MCF 10A (cell line): ENCODE results near the gene NHERF2. TPM values are rescaled to one million over a fixed set of nuclear protein-coding genes. Genes with fewer than 3 reads are reported as not detected.
A peak's percentile ranks its signal among the peaks of the same experiment; 100 is the strongest.

ENCODE experiments used
- BruUV-seq: library from RNA; stranded (reverse); fragments of 400-500 nt; replicated peaks from 2 replicates; lab custom pipeline; 2021; lab: Mats Ljungman, UMichigan
- CTCF ChIA-PET: fragments of 300-600 bp; sonication (Branson Sonifier 250); formaldehyde crosslinking; extraction: SDS; loops from one replicate; lab custom pipeline; 2021; ENCODE audit warnings: antibody characterized with exemption, inconsistent platforms; lab: Yijun Ruan, JAX
- POLR2A ChIA-PET: fragments of 300-600, 350-650 bp; sonication (Branson Sonifier 250); formaldehyde crosslinking; extraction: SDS; loops from one replicate; lab custom pipeline; 2020; ENCODE audit warnings: antibody characterized with exemption, inconsistent platforms; lab: Yijun Ruan, JAX
- DNase-seq: peaks from one replicate; pipeline ENCODE4 v3.0.0-alpha.2; 2018; ENCODE audit not compliant: unreplicated experiment
- H3K27ac Mint-ChIP-seq: one replicate; pipeline ENCODE4 v1.8.0; 2022; ENCODE audit warnings: mild to moderate bottlenecking, low read depth, mixed read lengths; ENCODE audit not compliant: unreplicated experiment
- H3K27me3 Mint-ChIP-seq: one replicate; pipeline ENCODE4 v1.8.0; 2022; ENCODE audit warnings: mixed read lengths; ENCODE audit not compliant: insufficient read depth, unreplicated experiment
- H3K36me3 Mint-ChIP-seq: one replicate; pipeline ENCODE4 v1.8.0; 2022; ENCODE audit warnings: mild to moderate bottlenecking, moderate library complexity, mixed read lengths; ENCODE audit not compliant: insufficient read depth, unreplicated experiment
- H3K4me1 Mint-ChIP-seq: one replicate; pipeline ENCODE4 v1.8.0; 2022; ENCODE audit warnings: mixed read lengths; ENCODE audit not compliant: insufficient read depth, unreplicated experiment
- H3K4me3 Mint-ChIP-seq: one replicate; pipeline ENCODE4 v1.8.0; 2022; ENCODE audit warnings: mild to moderate bottlenecking, moderate library complexity, mixed read lengths; ENCODE audit not compliant: unreplicated experiment
- H3K9me3 Mint-ChIP-seq: one replicate; pipeline ENCODE4 v1.8.0; 2022; ENCODE audit warnings: mixed read lengths; ENCODE audit not compliant: unreplicated experiment
- intact Hi-C: fragments of 100-400 bp; cut with micrococcal nuclease; formaldehyde crosslinking; loops from 2 replicates; pipeline ENCODE4 v1.14.1; 2022
- total RNA-seq: library from RNA; stranded (reverse); gene quantifications from 2 replicates; pipeline ENCODE4 v1.2.3, GENCODE V29; 2022
- TF ChIP-seq, protein P1 (sequence below): fragments of 200-600 bp; IDR thresholded peaks from one replicate; pipeline ENCODE4 v1.8.0; 2022; ENCODE audit warnings: antibody characterized with exemption, mild to moderate bottlenecking; ENCODE audit not compliant: unreplicated experiment

Gene NHERF2
- total RNA-seq, 1 experiment from 2014 or later: 14.5 TPM

DNA sequence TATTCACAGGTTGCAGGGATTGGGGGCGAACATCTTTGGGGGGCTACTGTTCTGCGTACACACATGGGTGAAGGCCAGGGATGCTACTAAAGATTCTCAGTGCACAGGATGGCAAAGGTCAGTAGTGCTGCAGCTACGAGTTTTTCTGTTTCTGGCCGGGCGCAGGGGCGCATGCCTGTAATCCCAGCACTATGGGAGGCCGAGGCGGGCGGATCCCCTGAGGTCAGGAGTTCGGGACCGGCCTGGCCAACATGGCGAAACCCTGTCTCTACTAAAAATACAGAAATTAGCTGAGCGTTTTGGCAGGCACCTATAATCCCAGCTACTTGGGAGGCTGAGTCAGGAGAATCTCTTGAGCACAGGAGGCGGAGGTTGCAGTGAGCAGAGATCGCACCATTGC lies 13.2 kb upstream of the NHERF2 start:
- peaks cover 6% of the 10 kb centered on the region for H3K4me1 Mint-ChIP-seq
- DNase-seq: no peak
- TF ChIP-seq, protein P1, sequence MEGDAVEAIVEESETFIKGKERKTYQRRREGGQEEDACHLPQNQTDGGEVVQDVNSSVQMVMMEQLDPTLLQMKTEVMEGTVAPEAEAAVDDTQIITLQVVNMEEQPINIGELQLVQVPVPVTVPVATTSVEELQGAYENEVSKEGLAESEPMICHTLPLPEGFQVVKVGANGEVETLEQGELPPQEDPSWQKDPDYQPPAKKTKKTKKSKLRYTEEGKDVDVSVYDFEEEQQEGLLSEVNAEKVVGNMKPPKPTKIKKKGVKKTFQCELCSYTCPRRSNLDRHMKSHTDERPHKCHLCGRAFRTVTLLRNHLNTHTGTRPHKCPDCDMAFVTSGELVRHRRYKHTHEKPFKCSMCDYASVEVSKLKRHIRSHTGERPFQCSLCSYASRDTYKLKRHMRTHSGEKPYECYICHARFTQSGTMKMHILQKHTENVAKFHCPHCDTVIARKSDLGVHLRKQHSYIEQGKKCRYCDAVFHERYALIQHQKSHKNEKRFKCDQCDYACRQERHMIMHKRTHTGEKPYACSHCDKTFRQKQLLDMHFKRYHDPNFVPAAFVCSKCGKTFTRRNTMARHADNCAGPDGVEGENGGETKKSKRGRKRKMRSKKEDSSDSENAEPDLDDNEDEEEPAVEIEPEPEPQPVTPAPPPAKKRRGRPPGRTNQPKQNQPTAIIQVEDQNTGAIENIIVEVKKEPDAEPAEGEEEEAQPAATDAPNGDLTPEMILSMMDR: no peak
- BruUV-seq: no TSS peak
- H3K27me3 Mint-ChIP-seq: no peaks in the 10 kb centered on the region
- H3K9me3 Mint-ChIP-seq: no peaks in the 10 kb centered on the region
- ChIA-PET POLR2A (interaction anchor here (1.0 to 2.4 kb wide), 4 partner anchors 34 to 139 kb away, joined by 3 to 14 read pairs (median 7); partner anchors contain the start of genes NTHL1 and TSC2), CTCF (interaction anchor here (1.5 to 2.1 kb wide), 3 partner anchors 9 to 133 kb away, joined by 3 to 11 read pairs (median 11); no protein-coding TSS in a partner anchor)
- no peak overlapping the region for H3K27ac Mint-ChIP-seq
- no peaks in the 10 kb centered on the region for H3K36me3 Mint-ChIP-seq
- no peak overlapping the region for H3K4me3 Mint-ChIP-seq
- intact Hi-C loops: no loop called here

DNA sequence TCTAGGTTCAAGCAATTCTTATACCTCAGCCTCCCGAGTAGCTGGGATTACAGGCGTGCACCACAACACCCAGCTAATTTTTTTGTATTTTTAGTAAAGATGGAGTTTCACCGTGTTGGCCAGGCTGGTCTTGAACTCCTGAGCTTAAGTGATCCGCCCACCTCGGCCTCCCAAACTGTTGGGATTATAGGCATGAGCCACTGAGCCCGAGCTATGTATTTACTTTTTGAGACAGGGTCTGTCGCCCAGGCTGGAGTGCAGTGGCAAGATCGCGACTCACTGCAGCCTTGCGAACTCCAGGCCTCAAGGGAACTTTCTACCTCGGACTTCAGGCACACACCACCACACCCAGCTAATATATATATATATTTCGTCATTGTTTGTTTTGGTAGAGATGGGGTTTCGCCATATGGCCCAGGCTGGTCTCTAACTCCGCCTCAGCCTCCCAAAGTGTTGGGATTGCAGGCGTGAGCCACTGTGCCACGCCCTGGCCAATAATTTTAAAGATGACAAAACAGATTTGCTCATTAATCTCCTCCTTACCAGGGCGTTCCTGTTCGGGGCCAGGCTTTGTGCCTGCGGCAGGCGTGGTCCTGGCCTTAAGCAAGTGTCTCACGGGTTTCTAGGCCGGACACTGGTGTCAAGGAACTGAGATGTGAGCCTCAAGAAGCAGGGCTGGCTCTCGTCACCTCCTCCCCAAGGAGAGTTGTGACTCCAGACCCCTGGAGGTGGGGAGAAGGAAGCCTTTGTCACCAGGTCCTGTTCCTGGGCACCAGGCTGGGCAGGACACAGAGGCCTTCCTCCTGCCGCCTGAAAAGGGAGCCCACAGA lies 11.4 kb upstream of the NHERF2 start:
- H3K27ac Mint-ChIP-seq: peak overlapping the region; percentile 96
- ChIA-PET CTCF (interaction anchor here (0.6 to 2.1 kb wide), 3 partner anchors 11 to 894 kb away, joined by 3 to 11 read pairs (median 3); no protein-coding TSS in a partner anchor), POLR2A (interaction anchor here (0.7 to 2.7 kb wide), 13 partner anchors 10 to 140 kb away, joined by 3 to 16 read pairs (median 4); partner anchors contain the start of genes GFER, NOXO1, NTHL1 and RPS2)
- TF ChIP-seq, protein P1: no peak
- intact Hi-C loops: no loop called here
- no peaks in the 10 kb centered on the region for H3K27me3 Mint-ChIP-seq
- H3K4me3 Mint-ChIP-seq: peak overlapping the region; percentile 50
- no peaks in the 10 kb centered on the region for H3K36me3 Mint-ChIP-seq
- peaks cover 6% of the 10 kb centered on the region for H3K4me1 Mint-ChIP-seq
- peak; percentile 96 for DNase-seq
- no TSS peak for BruUV-seq
- no peaks in the 10 kb centered on the region for H3K9me3 Mint-ChIP-seq

DNA sequence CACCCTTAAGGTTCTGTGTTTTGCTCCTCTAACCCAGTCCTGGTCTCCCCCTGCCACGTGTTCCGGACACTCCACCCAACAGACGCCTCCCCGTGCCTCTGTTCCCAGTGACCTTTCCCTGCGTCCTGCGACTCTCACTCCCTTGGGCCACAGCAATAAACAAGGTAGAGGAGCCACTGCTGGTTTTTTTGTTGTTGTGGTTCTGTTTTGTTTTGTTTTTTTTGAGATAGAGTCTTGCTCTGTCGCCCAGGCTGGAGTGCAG lies 10.8 kb upstream of the NHERF2 start:
- TSS peak; percentile 74 for BruUV-seq
- H3K4me1 Mint-ChIP-seq: peaks cover 6% of the 10 kb centered on the region
- ChIA-PET POLR2A (interaction anchor here (0.8 to 2.7 kb wide), 8 partner anchors 10 to 139 kb away, joined by 3 to 16 read pairs (median 4); partner anchors contain the start of genes RPS2 and TRAF7), CTCF (interaction anchor here (0.7 kb wide), 1 partner anchor 1035 kb away, joined by 5 read pairs; no protein-coding TSS in a partner anchor)
- no peaks in the 10 kb centered on the region for H3K36me3 Mint-ChIP-seq
- intact Hi-C loops: no loop called here
- no peaks in the 10 kb centered on the region for H3K27me3 Mint-ChIP-seq
- H3K27ac Mint-ChIP-seq: peak overlapping the region; percentile 96
- no peak for DNase-seq
- peak overlapping the region; percentile 47 for H3K4me3 Mint-ChIP-seq
- no peaks in the 10 kb centered on the region for H3K9me3 Mint-ChIP-seq
- TF ChIP-seq, protein P1: no peak

DNA sequence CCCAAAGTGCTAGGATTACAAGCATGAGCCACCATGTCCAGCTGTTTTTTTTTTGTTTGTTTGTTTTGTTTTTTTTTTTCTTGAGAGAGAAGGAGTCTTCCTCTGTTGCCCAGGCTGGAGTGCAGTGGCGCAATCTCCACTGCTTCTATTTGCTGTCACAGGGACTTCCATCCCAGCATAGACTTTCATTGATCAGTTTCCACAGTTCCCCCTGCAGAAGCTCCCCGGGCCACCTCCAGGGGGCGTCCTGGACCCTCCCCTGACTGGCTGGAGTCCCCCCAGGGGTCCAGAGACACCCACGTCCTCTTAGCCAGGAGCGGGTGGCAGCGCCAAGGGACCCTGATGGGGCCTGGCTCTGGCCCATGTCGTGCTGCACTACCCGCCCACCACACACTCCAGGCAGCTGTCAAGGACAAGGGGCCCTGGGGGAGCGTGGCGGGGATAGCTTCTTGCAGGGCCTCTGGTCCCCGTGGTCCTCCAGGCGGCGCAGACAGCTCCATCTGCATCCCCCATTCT lies 10.2 kb upstream of the NHERF2 start:
- no peak for DNase-seq
- no TSS peak for BruUV-seq
- intact Hi-C loops: no loop called here

More for the DNA sequence above, 10.2 kb upstream of the NHERF2 start:
- POLR2A ChIA-PET: interaction anchor here (0.7 to 2.7 kb wide), 6 partner anchors 8 to 138 kb away, joined by 3 to 16 read pairs (median 5); partner anchors contain the start of genes RPS2, TBL3 and TRAF7
- Mint-ChIP-seq H3K4me1 (peaks cover 6% of the 10 kb centered on the region), H3K36me3 (no peaks in the 10 kb centered on the region), H3K27ac (peak overlapping the region; percentile 96), H3K9me3 (no peaks in the 10 kb centered on the region), H3K27me3 (no peaks in the 10 kb centered on the region), H3K4me3 (peak overlapping the region; percentile 47)
- TF ChIP-seq, protein P1: peak; percentile 39
- CTCF ChIA-PET: interaction anchor here (0.7 to 3.4 kb wide), 4 partner anchors 11 to 1035 kb away, joined by 3 to 12 read pairs (median 4); no protein-coding TSS in a partner anchor
